IPS DF 4.7 (cell line): ENCODE results near the gene FSTL1.

ENCODE experiments used
- DNase-seq: peaks from one replicate; pipeline ENCODE4 v3.0.0-alpha.2; 2013; ENCODE audit warnings: low spot score; ENCODE audit errors: extremely low read depth

The FSTL1 gene

GRCh38 chr3:120440001-120440703 lies 10.6 kb downstream of the FSTL1 start:
- no peak for DNase-seq

DNA sequence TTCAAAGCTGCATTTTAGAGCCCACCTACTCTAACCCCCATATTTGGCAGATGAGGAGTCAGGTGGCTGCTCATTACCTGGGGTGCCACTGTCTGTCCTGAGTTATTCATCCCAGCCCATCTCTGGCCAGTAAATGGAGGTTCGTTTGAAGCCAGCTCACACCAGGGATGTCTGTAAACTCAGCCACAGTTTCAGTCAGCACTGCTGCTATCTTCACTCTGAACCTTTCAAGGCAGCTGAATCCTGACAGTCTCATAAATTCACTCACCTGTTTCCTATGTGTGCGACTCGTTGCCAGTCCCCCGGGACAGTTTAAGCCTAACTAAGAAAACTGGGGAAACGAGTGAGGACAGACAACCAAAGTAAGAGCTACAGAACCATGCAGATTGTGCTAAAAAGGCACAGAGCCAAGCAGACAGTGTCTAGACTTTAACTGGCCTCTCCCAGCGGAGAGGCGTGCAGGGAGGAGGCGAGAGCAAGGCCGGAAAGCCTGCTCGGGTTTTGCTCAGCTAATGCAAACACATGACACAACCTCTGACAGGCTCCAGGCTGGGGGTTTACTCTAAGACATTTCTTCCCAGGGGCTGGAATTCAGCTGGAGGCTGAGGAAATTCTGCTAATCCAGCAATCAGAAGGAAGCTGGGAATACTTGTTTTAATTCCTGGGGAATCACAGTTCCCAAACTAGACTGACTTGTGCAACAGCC lies 12.0 kb downstream of the FSTL1 start:
- no peak for DNase-seq

DNA sequence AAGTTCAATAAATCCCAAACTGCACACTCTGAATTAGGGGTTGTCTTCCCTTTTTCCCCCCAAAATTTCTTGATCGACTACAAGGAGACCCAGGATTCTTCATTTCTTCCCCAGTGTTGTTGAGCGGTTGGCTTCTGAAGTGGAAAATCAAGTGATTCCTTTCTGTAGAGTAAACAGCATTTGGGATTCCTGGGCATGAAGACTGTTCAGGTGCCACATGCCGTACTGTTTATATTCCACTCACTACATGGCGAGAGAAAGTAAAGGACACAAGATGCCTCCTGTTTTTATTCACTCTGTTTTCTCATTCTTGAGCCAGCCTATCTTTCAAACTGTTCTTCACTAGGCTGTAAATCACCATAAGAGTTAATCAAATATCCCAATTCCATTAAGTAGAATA lies 12.6 kb downstream of the FSTL1 start:
- no peak for DNase-seq

DNA sequence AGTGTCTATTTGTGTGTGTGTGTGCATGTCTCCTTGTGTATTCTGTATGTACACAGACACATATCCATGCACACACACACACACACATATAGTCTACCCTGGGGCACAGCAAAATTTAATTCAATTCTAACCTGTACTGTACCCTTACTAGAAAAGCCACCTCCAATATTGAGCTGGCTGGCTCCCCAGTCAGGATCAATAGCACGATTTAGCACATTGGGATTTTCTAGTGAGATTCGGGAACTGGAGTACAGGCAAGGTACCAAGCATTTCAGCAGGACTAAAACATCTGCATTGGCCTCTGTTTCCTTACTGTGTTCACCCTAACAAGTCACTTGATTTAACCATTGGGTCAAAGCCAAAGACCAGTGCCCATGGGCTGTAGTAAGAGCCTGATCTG lies 13.2 kb downstream of the FSTL1 start:
- DNase-seq = no peak

DNA sequence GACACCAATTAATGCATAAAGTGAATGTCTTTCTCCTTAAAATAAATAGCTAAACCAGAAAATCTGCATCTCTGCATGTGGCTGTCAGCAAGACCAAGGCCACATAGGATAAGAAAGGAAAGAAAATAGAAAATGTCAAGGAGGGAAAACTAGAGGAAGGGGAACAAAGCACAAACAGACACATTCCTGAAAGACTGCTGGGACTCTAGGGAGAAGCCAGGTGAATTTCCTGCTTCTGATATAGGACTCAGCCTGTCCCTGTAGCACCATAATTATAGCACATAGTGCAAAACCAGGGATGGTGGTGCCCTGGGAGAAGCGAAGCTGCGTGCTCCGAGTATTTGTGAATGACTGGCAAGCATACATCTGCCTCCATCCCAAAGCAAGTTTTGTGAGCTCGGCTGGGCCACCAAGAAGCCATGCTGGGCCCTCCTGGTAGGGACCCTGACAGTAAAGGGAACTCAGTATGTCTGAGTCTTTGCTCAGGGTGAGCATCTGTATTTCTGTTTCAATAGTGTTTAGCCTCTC lies 14.2 kb downstream of the FSTL1 start:
- no peak for DNase-seq

DNA sequence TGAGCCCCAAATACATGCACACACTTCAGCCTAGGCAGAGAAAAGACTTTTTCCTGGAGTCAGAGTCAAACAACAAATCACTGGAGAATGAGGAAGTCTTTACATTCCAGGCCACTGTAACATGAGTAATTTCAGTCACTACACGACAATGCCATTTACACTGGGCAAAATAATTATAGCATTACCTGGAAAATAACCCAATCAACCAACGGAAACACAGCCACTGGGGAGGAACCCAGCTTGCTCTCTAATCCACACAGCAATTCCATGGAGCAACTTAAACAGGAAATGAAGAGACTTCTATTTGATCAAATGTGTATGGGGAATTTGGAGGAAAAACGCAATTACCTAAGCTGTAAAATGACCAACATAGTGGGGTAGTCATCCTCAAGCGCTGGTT lies 15.2 kb downstream of the FSTL1 start:
- no peak for DNase-seq

DNA sequence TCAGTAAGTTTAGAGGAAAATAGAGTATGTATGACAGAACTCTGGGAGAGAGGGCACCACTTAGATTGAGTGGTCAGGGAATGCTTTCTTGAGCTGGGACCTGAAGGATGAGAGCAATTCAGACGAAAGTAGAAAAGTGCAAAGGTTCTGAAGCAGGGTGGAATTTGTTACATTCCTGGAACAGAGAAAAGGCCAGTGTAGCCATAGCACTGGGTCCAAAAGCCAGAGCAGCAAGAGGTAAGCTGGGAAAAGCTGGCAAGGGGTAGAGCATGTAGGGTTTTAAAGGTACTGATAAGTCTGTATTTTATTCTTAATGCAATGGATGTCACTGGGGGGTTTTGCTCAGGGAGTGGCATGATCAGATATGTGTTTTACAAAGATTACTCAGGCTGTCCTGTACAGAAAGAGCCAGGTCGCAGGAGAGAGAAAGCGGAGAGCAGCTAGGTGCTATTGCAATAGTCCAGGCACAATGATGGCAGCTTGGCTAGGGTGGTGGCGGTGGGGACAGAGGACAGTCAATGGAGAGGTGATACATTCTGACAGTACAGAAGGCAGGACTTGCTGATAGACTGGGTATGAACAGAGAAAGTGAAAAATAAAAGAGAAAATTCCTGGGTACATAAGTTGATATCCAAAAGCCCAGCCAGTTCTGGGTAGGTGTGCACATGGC lies 17.0 kb downstream of the FSTL1 start:
- no peak for DNase-seq

DNA sequence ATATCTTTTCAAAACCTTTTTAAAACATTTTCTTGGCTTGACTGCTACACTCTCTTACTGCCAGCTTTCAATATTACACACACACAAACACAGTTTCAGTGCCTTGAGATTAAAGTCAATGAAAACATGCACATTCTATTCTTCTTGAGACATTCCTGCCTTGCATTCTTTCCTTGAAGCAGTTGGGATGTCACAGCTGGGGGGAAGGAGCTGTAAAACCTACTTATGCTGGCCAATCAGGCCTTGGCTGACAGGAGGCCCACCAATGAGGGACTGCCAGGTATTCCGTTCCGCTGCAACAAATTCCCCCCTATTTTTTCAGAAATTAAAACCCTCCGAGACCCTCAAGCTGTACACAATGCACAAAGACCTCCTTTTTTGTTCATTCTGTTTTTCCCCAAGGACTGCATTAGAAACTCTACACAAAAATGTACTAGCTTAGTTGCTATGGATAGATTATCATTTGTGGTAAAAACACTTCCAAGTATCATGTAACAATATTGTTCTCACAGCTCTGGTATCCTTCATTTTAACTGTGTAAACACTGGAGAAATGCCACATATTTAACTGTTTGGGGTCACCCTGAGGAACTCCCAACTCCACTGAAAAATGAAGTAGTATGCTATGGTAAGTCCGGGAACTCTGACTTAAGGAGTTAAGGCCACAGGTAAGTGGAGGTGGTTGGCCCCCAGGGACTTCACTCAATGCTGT lies 18.5 kb downstream of the FSTL1 start:
- no peak for DNase-seq

DNA sequence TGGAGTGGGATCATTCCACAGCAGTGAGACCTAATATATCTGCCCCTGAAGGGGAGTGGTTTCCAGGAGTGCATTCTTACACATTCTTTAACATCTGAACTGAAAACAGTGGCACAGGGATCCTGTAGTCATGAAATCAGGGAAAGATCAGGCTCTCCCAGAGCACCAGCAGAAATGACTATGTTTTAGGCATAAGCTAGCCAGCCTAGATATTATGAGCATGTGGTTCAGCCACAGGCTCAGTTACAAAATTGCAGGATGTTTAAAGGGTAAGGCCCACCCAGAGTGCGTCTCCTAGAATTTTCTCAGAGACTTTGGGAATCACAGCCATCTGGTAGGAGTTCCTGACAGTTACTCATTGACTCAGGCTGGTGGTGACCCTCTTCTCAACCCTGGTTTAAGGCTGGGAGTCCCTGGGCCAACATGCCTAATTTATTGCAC lies 20.9 kb downstream of the FSTL1 start:
- DNase-seq = no peak

GRCh38 chr3:120428924-120429323 lies 21.9 kb downstream of the FSTL1 start:
- no peak for DNase-seq

GRCh38 chr3:120427201-120427600 lies 23.6 kb downstream of the FSTL1 start:
- DNase-seq = no peak

DNA sequence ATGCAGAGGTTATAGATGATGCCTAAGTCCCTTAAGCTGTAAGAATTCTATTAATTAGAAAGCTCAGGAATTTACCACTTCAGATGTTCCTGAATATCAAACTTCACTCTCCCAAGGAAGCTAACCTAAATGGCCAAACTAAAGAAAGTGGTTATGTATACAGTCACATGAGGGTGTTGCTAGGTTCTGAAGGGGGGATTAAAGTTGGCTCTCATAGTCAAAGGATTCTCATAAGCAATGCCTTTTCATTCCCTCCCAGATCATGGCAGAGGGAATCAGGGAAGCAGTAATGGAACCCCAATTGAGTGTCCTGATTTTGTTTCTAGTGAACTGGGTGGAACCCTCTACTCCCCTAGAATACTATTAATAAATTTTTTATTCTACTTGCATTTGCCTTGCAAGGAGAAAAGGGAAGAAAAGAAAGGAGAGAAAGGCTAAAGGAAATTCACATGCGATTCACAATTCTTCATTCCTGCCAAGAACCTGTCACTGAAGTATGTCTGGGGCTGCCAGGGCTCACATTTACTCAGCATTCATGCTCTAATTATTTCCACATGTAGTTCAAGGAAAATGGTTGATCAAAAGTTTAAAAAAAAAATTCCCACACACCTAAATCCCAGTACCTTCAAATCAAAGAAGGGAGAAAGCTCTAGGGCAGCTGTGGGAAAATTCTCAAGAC lies 25.1 kb downstream of the FSTL1 start:
- no peak for DNase-seq

- no peak for DNase-seq
Measured at GRCh38 chr3:120424976-120425570, 25.7 kb downstream of the FSTL1 start.

DNA sequence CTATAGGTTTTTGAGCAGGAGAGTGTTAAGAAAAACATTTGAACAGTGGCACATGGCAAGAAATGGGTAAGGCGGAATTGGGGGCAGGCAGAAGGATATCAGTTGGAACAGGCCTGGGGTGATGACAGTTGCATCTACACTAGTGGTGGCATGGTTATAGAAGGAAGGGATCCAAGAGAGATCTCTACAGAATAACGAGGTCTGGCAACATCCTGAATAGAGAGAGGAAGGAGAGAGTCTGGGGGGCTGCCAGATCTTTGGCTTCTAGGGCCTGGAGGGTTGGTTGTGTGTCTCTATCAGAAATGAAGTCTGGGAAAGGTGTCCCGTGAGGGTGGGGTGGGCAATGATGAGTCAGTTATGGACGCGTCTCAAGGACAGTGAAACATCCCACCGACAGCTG lies 26.3 kb downstream of the FSTL1 start:
- no peak for DNase-seq

GRCh38 chr3:120423432-120423831 lies 27.4 kb downstream of the FSTL1 start:
- no peak for DNase-seq

GRCh38 chr3:120421926-120422325 lies 28.9 kb downstream of the FSTL1 start:
- DNase-seq = no peak

GRCh38 chr3:120420928-120421551 lies 29.8 kb downstream of the FSTL1 start:
- DNase-seq = no peak

GRCh38 chr3:120420360-120420759 lies 30.4 kb downstream of the FSTL1 start:
- DNase-seq = no peak

GRCh38 chr3:120419797-120420196 lies 31.0 kb downstream of the FSTL1 start:
- no peak for DNase-seq

GRCh38 chr3:120418866-120419490 lies 31.8 kb downstream of the FSTL1 start:
- DNase-seq = no peak
